ENCODE measurements around the gene TIAM2.

DNA sequence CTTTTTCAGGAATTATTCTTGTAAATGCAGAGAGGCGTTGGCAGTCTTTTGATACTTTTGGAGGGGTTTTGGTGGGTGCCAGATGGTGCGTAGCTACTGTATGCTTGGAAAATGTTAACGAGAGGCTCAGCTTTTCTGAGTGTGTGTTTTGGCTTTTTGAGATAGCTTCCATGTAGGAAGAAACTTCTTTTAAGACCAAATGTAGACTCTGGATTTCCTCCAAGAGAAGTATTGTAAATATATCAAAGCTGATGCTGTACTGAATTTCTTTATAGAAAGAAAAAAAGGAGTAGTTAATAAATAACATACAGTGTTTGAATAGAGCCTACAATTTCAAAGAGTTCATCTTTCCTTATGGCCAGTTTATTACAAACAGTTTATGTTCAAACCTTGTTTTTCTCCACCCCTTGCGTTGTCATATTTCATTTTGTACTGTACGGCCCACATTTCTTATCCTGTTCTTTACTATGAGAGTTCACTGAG lies 16.7 kb downstream of the TIAM2 start:
- TF ChIP-seq, protein P1, sequence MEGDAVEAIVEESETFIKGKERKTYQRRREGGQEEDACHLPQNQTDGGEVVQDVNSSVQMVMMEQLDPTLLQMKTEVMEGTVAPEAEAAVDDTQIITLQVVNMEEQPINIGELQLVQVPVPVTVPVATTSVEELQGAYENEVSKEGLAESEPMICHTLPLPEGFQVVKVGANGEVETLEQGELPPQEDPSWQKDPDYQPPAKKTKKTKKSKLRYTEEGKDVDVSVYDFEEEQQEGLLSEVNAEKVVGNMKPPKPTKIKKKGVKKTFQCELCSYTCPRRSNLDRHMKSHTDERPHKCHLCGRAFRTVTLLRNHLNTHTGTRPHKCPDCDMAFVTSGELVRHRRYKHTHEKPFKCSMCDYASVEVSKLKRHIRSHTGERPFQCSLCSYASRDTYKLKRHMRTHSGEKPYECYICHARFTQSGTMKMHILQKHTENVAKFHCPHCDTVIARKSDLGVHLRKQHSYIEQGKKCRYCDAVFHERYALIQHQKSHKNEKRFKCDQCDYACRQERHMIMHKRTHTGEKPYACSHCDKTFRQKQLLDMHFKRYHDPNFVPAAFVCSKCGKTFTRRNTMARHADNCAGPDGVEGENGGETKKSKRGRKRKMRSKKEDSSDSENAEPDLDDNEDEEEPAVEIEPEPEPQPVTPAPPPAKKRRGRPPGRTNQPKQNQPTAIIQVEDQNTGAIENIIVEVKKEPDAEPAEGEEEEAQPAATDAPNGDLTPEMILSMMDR (conservative IDR thresholded peaks at IDR 0.05; ENCODE audit: low read depth in 2 of 2) = no peak
- TF ChIP-seq, protein P2, sequence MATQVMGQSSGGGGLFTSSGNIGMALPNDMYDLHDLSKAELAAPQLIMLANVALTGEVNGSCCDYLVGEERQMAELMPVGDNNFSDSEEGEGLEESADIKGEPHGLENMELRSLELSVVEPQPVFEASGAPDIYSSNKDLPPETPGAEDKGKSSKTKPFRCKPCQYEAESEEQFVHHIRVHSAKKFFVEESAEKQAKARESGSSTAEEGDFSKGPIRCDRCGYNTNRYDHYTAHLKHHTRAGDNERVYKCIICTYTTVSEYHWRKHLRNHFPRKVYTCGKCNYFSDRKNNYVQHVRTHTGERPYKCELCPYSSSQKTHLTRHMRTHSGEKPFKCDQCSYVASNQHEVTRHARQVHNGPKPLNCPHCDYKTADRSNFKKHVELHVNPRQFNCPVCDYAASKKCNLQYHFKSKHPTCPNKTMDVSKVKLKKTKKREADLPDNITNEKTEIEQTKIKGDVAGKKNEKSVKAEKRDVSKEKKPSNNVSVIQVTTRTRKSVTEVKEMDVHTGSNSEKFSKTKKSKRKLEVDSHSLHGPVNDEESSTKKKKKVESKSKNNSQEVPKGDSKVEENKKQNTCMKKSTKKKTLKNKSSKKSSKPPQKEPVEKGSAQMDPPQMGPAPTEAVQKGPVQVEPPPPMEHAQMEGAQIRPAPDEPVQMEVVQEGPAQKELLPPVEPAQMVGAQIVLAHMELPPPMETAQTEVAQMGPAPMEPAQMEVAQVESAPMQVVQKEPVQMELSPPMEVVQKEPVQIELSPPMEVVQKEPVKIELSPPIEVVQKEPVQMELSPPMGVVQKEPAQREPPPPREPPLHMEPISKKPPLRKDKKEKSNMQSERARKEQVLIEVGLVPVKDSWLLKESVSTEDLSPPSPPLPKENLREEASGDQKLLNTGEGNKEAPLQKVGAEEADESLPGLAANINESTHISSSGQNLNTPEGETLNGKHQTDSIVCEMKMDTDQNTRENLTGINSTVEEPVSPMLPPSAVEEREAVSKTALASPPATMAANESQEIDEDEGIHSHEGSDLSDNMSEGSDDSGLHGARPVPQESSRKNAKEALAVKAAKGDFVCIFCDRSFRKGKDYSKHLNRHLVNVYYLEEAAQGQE (IDR thresholded peaks at IDR 0.05; ENCODE audit: unreplicated experiment) = no peak
- TF ChIP-seq EZH2 (IDR thresholded peaks at IDR 0.05; ENCODE audit: low read depth, unreplicated experiment) (no peak), POLR2AphosphoS5 (IDR thresholded peaks at IDR 0.05; ENCODE audit: low read depth) (no peak), JUNB (IDR thresholded peaks at IDR 0.05; ENCODE audit: unreplicated experiment) (no peak), CREB1 (CRISPR knock-in tag; IDR thresholded peaks at IDR 0.05; ENCODE audit: low read depth) (no peak), STAT1 (IDR thresholded peaks at IDR 0.05; ENCODE audit: unreplicated experiment) (no peak), ZNF114 (CRISPR knock-in tag; IDR thresholded peaks at IDR 0.05) (no peak)
